Lower leg skin (tissue), 3 donors: ENCODE measurements around the gene GAS7.

Experiments
- CTCF ChIP-seq, 3 donors: fragments of 450-650 bp; IDR thresholded peaks; one replicate each; pipeline ENCODE4 v1.5.1; 2016; ENCODE audit warnings: antibody characterized with exemption in 3 of 3, mild to moderate bottlenecking in 3 of 3, moderate library complexity in 2 of 3
- POLR2A ChIP-seq, 2 donors: fragments of 450-650 bp; IDR thresholded peaks; one replicate each; pipeline ENCODE4 v1.6.1; 2016 to 2017; ENCODE audit warnings: antibody characterized with exemption in 2 of 2, mild to moderate bottlenecking in 1 of 2, moderate library complexity in 1 of 2

GRCh38 chr17:9941305-9941704 lies 257.1 kb downstream of the GAS7 start:
- no peak for TF ChIP-seq CTCF (IDR thresholded peaks at IDR 0.05)
- TF ChIP-seq POLR2A (IDR thresholded peaks at IDR 0.05): no peak
